Large intestine (tissue), 3 donors: ENCODE results near the gene PCGF3. TPM values are rescaled to one million over a fixed set of nuclear protein-coding genes. Genes with fewer than 3 reads are reported as not detected.
A peak's percentile ranks its signal among the peaks of the same experiment; 100 is the strongest.

Experiments
- DNase-seq, 2 donors: peaks; one replicate each; pipeline versions ENCODE4 v3.0.0 to v3.0.0-alpha.2; 2013
- H3K27ac ChIP-seq: one replicate; pipeline ENCODE4 v1.5.1; 2013; ENCODE audit warnings: low read length
- H3K27me3 ChIP-seq: 2 replicates; pipeline ENCODE4 v1.6.1; 2013; ENCODE audit warnings: low read length; ENCODE audit not compliant: control insufficient read depth, insufficient read depth
- H3K36me3 ChIP-seq: 2 replicates; pipeline ENCODE4 v1.6.1; 2013; ENCODE audit warnings: low read length; ENCODE audit not compliant: control insufficient read depth, insufficient read depth
- H3K4me1 ChIP-seq: one replicate; pipeline ENCODE4 v1.6.1; 2013; ENCODE audit warnings: low read length; ENCODE audit not compliant: control insufficient read depth, insufficient read depth
- H3K4me3 ChIP-seq: one replicate; pipeline ENCODE4 v1.5.1; 2013; ENCODE audit warnings: low read length
- H3K9me3 ChIP-seq: one replicate; pipeline ENCODE4 v1.6.1; 2013; ENCODE audit warnings: mild to moderate bottlenecking, low read depth, low read length, moderate library complexity; ENCODE audit not compliant: control insufficient read depth
- WGBS: methylation state at CpG from one replicate; pipeline ENCODE4 v1.1.5; 2013; ENCODE audit warnings: low lambda C conversion rate; ENCODE audit not compliant: insufficient coverage; 5-methylcytosine and 5-hydroxymethylcytosine counted together
- polyA plus RNA-seq: library from polyadenylated mRNA; unstranded; fragments of 120-200 nt; gene quantifications from one replicate; pipeline ENCODE4 v1.2.1, GENCODE V29; 2013

PCGF3 gene
- polyA plus RNA-seq, 1 donor, result 78.0 TPM

DNA sequence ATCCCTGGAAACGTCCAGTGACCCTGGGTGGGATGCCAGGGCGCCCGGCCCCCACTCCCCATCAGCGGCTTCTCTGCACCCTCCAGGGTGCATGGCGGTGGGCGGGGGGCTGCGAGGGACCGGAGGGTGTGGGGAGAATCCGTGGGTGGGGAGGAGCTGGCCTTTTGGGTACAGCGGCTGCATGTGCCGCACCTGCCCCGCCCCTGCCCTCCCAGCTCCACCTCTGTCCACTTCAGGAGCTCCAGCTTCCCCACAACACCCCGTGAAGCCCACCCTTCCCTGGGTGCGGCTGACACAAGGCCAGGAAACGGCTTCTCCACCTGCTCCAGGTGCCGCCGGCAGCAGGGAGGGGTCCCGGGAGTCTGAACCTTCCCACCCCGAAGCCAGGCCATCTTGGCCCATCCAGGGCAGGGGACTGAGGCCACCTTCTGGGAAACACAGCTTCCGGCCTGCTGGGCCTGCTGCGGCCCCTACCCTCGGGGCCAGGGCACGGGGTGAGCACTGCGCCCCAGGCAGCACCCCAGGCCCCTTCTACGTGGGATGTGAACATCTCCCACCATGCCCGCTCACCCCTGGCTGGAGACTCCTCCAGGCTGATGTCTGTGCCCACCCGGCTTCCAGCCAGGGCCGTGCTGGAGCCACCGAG lies 85.7 kb downstream of the PCGF3 start:
- Histone ChIP-seq H3K36me3 (no peaks in the 10 kb centered on the region), H3K9me3 (peaks cover 11% of the 10 kb centered on the region), H3K27ac (no peak overlapping the region), H3K4me1 (peaks cover 20% of the 10 kb centered on the region), H3K4me3 (no peak overlapping the region), H3K27me3 (peaks cover 83% of the 10 kb centered on the region)
- DNase-seq, result no peak
- no CpG with 5 or more reads among the region's 29 CpGs for WGBS

DNA sequence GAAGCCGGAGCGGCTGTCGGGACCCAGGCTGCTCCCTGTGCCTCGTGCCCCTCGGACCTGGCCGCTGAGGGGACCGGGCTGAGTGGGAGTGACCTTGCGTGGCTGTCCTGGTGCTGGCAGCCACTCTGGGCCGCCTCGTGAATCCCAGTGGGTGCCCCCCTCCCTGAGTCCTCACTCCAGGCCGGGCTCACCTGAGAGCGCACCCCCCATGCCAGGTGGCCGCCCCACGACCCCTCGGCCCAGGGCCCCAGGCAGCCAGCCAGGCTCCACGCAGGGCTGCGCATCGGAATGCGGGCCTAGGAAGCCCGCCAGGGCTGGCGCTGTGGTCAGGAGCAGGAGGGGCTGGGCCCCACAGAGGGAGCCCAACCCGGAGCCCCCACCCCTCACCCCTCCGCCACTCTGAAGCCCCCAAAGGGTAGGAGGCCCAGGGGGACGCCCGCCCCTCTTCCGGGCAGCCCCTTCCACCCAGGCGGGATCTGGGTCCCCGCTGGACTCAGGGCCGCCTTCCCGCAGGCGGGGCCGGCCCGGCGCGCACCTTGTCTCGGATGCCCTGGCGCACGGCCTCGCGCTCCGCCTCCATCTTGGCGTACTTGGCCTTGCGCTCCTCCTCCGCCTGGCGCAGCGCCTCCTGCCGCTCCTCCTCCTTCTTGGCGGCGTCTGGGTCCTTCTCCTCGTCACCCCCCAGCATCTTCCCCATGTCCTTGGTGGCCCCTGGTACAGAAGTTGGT lies 86.4 kb downstream of the PCGF3 start:
- H3K27me3 ChIP-seq, result peaks cover 80% of the 10 kb centered on the region
- WGBS, result no CpG with 5 or more reads among the region's 50 CpGs
- peaks cover 11% of the 10 kb centered on the region for H3K9me3 ChIP-seq
- H3K27ac ChIP-seq, result no peak overlapping the region
- H3K4me1 ChIP-seq, result peaks cover 20% of the 10 kb centered on the region
- no peak overlapping the region for H3K4me3 ChIP-seq
- H3K36me3 ChIP-seq, result no peaks in the 10 kb centered on the region
- peak in 1 of 2 donors; percentile 46 for DNase-seq

DNA sequence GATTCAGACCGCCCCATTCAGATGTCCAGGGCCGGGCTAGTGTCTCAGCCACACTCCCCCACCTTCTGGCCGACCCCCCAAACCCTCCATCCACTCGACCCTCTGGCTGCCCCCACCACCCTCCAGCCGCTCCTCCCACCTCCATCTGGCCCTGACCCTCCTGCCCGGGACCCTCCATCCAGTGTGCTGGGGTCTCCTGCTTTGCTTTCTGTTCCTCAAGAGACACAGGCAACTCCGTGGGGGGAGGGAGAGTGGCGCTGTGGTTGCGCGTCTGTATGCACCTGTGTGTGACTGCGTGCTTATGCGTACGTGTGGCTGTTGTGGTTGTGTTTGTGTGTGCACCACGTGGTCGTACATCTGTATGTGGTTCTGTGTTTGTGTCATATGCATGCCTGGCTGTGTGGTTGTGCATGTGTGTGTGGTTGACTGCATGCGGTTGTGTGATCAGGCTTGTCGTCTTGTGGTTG lies 87.0 kb downstream of the PCGF3 start:
- Histone ChIP-seq H3K36me3 (no peaks in the 10 kb centered on the region), H3K27me3 (peaks cover 75% of the 10 kb centered on the region), H3K4me1 (peaks cover 18% of the 10 kb centered on the region), H3K4me3 (no peak overlapping the region), H3K9me3 (peaks cover 11% of the 10 kb centered on the region), H3K27ac (no peak overlapping the region)
- DNase-seq, result no peak
- no CpG with 5 or more reads among the region's 17 CpGs for WGBS

DNA sequence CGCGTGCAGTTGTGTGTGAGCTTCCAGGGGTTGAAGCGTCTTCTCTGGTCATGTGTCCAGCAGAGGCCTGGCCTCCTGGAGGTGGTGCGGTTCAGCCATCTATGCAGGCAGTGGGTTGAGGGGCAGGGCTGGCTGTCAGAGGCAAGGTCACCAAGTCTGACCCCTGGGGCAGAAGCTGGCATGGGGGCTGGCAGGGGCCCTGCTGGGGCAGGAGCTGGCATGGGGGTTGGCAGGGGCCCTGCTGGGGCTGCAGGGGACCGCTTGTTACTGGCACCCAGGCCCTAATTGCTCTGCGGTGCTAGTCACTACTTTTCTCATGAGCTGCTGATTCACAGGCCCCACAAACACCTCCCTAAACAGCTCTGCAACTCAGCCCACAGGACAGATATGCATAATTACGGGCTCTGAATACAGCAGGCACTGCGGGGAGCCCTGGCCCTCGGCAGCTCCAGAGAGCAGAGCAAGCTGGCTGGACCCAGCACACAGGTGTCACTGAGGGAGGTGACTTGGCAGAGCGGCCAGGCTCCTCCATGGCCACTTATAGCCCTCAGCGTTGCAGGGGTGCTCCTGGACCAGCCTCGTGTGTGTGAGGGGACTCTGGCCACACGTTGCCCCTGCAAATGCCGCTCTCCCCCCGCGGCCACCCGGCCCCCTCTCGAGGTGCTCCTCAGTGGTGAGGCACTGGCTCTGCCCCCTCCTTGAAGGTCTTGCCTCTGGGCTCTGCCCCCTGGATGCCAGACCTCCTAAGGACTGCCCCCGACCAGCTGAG lies 87.6 kb downstream of the PCGF3 start:
- peaks cover 69% of the 10 kb centered on the region for H3K27me3 ChIP-seq
- H3K4me1 ChIP-seq, result peaks cover 18% of the 10 kb centered on the region
- no peak for DNase-seq
- H3K36me3 ChIP-seq, result no peaks in the 10 kb centered on the region
- H3K9me3 ChIP-seq, result peaks cover 11% of the 10 kb centered on the region
- no peak overlapping the region for H3K27ac ChIP-seq
- no CpG with 5 or more reads among the region's 19 CpGs for WGBS
- H3K4me3 ChIP-seq, result no peak overlapping the region

DNA sequence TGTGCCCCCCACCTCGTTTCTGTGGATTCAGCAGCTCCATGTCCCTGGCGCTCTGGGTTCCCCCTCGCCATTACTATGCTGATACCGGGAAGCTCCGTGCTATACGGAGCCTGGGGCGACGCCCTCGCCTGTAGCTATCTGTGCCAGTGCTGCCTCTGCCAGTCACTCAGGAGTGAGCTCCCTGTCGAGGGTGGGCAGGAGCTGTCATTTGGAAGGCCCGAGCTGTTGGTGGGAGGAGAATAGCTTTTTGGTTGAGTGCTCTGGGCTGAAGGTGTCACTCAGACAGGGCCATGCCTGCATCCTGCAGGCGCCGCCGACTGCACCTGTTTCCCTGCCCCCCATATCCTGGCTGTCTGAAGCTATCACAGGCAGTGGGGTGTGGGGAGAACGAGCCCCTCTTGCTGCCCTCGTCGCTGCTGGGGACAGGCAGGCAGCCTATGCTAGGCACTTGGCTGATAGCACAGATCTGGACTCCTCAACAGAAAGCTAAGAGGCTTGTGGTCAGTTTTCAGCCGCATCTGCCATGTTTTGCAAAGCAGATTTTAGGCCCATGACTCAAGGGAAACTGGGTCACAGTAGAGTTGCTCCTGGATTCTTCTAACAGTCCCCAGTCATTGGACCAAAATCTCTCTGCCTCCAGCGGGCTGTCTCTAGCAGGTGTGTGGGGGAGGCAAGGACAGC lies 88.4 kb downstream of the PCGF3 start:
- H3K4me3 ChIP-seq, result no peak overlapping the region
- H3K36me3 ChIP-seq, result no peaks in the 10 kb centered on the region

DNA sequence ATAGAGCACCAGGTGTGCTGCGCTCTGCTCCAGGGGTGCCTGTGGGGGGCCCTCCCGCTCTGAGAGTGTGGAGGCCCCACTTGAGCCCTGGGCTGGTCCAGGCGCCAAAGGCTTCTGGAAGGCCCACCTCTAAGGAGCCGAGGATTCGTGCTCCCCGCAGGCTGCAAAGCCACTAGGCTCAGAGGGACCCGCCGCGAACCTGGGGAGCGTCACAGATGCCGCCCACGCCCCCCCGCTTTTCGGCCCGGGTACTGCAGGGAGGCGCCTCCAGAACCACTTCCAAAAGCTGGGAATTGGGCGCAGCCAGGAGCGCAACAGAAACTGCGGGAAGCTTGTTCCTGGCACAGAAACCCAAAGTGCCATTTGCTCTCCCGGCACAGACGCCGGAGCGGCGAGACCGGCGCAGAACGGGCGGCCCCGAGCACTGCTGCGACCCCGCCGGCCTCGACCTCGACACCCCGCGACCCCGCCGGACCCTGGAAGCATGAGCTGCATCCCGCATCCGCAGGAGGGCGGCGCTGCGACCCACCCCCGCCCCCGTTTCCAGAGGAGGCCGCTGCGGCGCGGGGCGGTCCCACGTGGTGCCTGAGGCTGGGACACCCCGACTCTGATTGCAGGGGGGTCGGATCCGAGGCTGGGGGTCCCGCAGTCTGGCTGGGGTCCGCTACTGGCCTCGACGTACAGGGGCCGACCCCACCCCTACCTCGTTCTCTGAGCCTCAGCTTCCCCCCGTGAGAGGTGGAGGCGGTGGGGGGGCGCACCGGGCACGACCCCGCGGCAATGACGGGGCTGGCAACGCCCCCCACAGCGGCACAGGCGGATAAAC lies 89.5 kb downstream of the PCGF3 start:
- no peak for DNase-seq
- Histone ChIP-seq H3K27me3 (peaks cover 61% of the 10 kb centered on the region), H3K4me1 (peaks cover 14% of the 10 kb centered on the region), H3K27ac (no peak overlapping the region), H3K4me3 (no peak overlapping the region), H3K9me3 (peaks cover 11% of the 10 kb centered on the region), H3K36me3 (no peaks in the 10 kb centered on the region)
- WGBS, result no CpG with 5 or more reads among the region's 71 CpGs

More for the DNA sequence above, 88.4 kb downstream of the PCGF3 start:
- peaks cover 64% of the 10 kb centered on the region for H3K27me3 ChIP-seq
- no peak overlapping the region for H3K27ac ChIP-seq
- DNase-seq, result no peak
- peaks cover 11% of the 10 kb centered on the region for H3K9me3 ChIP-seq
- no CpG with 5 or more reads among the region's 19 CpGs for WGBS
- H3K4me1 ChIP-seq, result peaks cover 18% of the 10 kb centered on the region

DNA sequence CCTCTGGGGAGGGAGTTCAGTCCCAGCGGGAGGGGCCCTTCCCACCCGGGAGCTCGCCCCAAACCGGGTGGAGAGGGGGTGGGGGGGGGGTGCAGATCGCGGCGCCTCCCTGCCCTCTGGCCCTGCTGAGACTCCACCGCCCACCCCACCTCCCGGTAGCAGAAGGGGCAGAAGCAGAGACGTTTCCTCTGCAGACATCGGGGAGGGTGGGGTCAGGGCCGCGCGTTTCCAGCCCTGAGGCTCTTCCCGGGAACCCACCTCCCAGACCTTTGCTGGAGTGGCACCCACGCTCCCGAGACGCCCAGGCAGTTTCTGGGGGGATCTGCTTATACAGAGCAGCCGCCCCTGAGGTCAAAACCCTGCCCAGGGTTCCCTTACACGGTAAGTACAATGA lies 90.1 kb downstream of the PCGF3 start:
- H3K9me3 ChIP-seq, result peaks cover 11% of the 10 kb centered on the region
- no peak for DNase-seq
- H3K27me3 ChIP-seq, result peaks cover 57% of the 10 kb centered on the region
- peaks cover 14% of the 10 kb centered on the region for H3K4me1 ChIP-seq
- no peak overlapping the region for H3K4me3 ChIP-seq
- H3K36me3 ChIP-seq, result no peaks in the 10 kb centered on the region
- no CpG with 5 or more reads among the region's 20 CpGs for WGBS
- H3K27ac ChIP-seq, result no peak overlapping the region

DNA sequence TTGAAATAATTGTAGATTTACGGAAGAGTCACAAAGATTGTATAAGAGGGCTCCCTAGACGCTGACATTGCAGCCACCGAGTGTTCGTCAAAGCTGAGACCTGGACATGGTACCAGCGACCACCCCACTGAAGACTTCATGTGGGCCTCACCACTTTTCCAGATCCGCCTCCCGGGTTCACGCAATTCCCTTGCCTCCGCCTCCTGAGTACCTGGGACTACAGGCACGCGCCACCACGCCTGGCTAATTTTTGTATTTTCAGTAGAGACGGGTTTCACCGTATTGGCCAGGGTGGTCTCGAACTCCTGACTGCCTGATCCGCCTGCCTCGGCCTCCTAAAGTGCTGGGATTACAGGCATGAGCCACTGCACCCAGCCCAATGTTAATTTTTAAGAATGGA lies 90.6 kb downstream of the PCGF3 start:
- Histone ChIP-seq H3K36me3 (no peaks in the 10 kb centered on the region), H3K27me3 (peaks cover 56% of the 10 kb centered on the region), H3K9me3 (peaks cover 11% of the 10 kb centered on the region), H3K4me3 (no peak overlapping the region), H3K4me1 (peaks cover 14% of the 10 kb centered on the region), H3K27ac (no peak overlapping the region)
- no CpG with 5 or more reads among the region's 17 CpGs for WGBS
- no peak for DNase-seq

DNA sequence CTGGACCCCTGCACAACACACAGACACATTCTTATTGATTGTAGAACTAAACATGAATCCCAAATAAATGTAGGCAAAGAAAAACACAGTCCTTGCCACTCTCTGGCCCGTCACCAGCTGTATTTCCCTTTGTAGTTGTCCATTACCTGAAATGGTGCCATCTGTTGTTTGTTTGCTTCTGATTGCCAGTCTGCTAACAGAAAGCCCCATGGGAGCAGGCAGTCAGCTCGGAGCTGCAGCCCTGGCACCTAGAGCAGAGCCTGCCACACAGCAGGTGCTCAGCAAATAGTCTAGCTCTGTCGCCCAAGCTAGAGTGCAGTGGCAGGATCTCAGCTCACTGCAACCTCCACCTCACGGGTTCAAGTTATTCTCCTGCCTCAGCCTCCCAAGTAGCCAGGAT lies 91.4 kb downstream of the PCGF3 start:
- no peak for DNase-seq
- no peak overlapping the region for H3K4me3 ChIP-seq
- no peaks in the 10 kb centered on the region for H3K36me3 ChIP-seq
- no peak overlapping the region for H3K27ac ChIP-seq
- H3K27me3 ChIP-seq, result peaks cover 48% of the 10 kb centered on the region
- H3K9me3 ChIP-seq, result peaks cover 5% of the 10 kb centered on the region
- H3K4me1 ChIP-seq, result peaks cover 14% of the 10 kb centered on the region
- WGBS, result no CpG with 5 or more reads among the region's 4 CpGs
